H9 (cell line): ENCODE results near the gene TNFSF4. TPM values are rescaled to one million over a fixed set of nuclear protein-coding genes. Genes with fewer than 3 reads are reported as not detected.

ENCODE experiments used
- DNase-seq: peaks from one replicate; pipeline ENCODE4 v3.0.0-alpha.2; 2017
- H2AFZ ChIP-seq: one replicate; pipeline ENCODE4 v1.6.1; 2013; ENCODE audit warnings: mild to moderate bottlenecking, low read length, control low read depth, moderate library complexity
- H2AK5ac ChIP-seq: 2 replicates; pipeline ENCODE4 v1.6.1; 2013; ENCODE audit warnings: low read length, control low read depth, mixed read lengths; ENCODE audit not compliant: insufficient read length
- H2BK120ac ChIP-seq: one replicate; pipeline ENCODE4 v1.6.1; 2013; ENCODE audit warnings: low read depth, mild to moderate bottlenecking, low read length, control low read depth, inconsistent platforms; ENCODE audit not compliant: poor library complexity, severe bottlenecking
- H2BK12ac ChIP-seq: 2 replicates; pipeline ENCODE4 v1.6.1; 2013; ENCODE audit warnings: low read length, control low read depth, mixed read lengths, low read depth; ENCODE audit not compliant: insufficient read length
- H2BK15ac ChIP-seq: 2 replicates; pipeline ENCODE4 v1.6.1; 2013; ENCODE audit warnings: low read depth, low read length, control low read depth
- H2BK20ac ChIP-seq: one replicate; pipeline ENCODE4 v1.6.1; 2013; ENCODE audit warnings: low read depth, mild to moderate bottlenecking, low read length, control low read depth, inconsistent platforms; ENCODE audit not compliant: poor library complexity, severe bottlenecking
- H2BK5ac ChIP-seq: 2 replicates; pipeline ENCODE4 v1.6.1; 2013; ENCODE audit warnings: low read length, control low read depth, mixed read lengths; ENCODE audit not compliant: insufficient read length
- H3K14ac ChIP-seq: 2 replicates; pipeline ENCODE4 v1.6.1; 2013; ENCODE audit warnings: low read length, control low read depth; ENCODE audit not compliant: insufficient read depth
- H3K18ac ChIP-seq: 2 replicates; pipeline ENCODE4 v1.6.1; 2013; ENCODE audit warnings: low read depth, mild to moderate bottlenecking, mixed read lengths, low read length, control low read depth; ENCODE audit not compliant: insufficient read length
- H3K23ac ChIP-seq: 2 replicates; pipeline ENCODE4 v1.6.1; 2013; ENCODE audit warnings: low read length, control low read depth, mixed read lengths, low read depth; ENCODE audit not compliant: insufficient read length
- H3K23me2 ChIP-seq: 2 replicates; pipeline ENCODE4 v1.6.1; 2013; ENCODE audit warnings: low read depth, mild to moderate bottlenecking, mixed read lengths, low read length, control low read depth; ENCODE audit not compliant: insufficient read length, poor library complexity, severe bottlenecking
- H3K27ac ChIP-seq: 2 replicates; pipeline ENCODE4 v1.5.1; 2013; ENCODE audit warnings: low read length, control low read depth, mixed read lengths, low read depth; ENCODE audit not compliant: insufficient read length
- H3K27me3 ChIP-seq: 2 replicates; pipeline ENCODE4 v1.6.1; 2013; ENCODE audit warnings: low read length, control low read depth, inconsistent platforms; ENCODE audit not compliant: insufficient read depth
- H3K4ac ChIP-seq: 2 replicates; pipeline ENCODE4 v1.6.1; 2013; ENCODE audit warnings: low read depth, mild to moderate bottlenecking, control low read depth, inconsistent platforms, low read length, moderate library complexity
- H3K4me1 ChIP-seq: 2 replicates; pipeline ENCODE4 v1.6.1; 2013; ENCODE audit warnings: low read length, control low read depth, inconsistent platforms; ENCODE audit not compliant: insufficient read depth
- H3K4me2 ChIP-seq: 2 replicates; pipeline ENCODE4 v1.6.1; 2013; ENCODE audit warnings: low read length, control low read depth, mixed read lengths; ENCODE audit not compliant: insufficient read length, insufficient read depth
- H3K56ac ChIP-seq: 2 replicates; pipeline ENCODE4 v1.6.1; 2013; ENCODE audit warnings: low read depth, mild to moderate bottlenecking, mixed read lengths, low read length, control low read depth; ENCODE audit not compliant: insufficient read length
- H3K79me1 ChIP-seq: 2 replicates; pipeline ENCODE4 v1.6.1; 2013; ENCODE audit warnings: low read depth, mild to moderate bottlenecking, moderate library complexity, low read length, control low read depth, inconsistent platforms; ENCODE audit not compliant: insufficient read depth, poor library complexity, severe bottlenecking
- H3K79me2 ChIP-seq: 2 replicates; pipeline ENCODE4 v1.6.1; 2013; ENCODE audit warnings: low read length, control low read depth, inconsistent platforms; ENCODE audit not compliant: insufficient read depth
- H3K9ac ChIP-seq: 2 replicates; pipeline ENCODE4 v1.6.1; 2013; ENCODE audit warnings: low read length, control low read depth, mixed read lengths; ENCODE audit not compliant: insufficient read length; ENCODE audit errors: extremely low read depth
- H3K9me3 ChIP-seq: one replicate; pipeline ENCODE4 v1.6.1; 2013; ENCODE audit warnings: low read depth, low read length, inconsistent platforms; ENCODE audit not compliant: control insufficient read depth
- H3T11ph ChIP-seq: one replicate; pipeline ENCODE4 v1.6.1; 2013; ENCODE audit warnings: mild to moderate bottlenecking, low read length, control low read depth, inconsistent platforms
- H4K20me1 ChIP-seq: one replicate; pipeline ENCODE4 v1.6.1; 2013; ENCODE audit not compliant: control insufficient read depth, insufficient read length, insufficient read depth
- H4K5ac ChIP-seq: 2 replicates; pipeline ENCODE4 v1.6.1; 2013; ENCODE audit warnings: low read depth, mild to moderate bottlenecking, mixed read lengths, low read length, control low read depth; ENCODE audit not compliant: insufficient read length
- H4K8ac ChIP-seq: replicated peaks from 2 replicates; pipeline ENCODE4 v1.6.1; 2013; ENCODE audit warnings: low read length, control low read depth, mixed read lengths, low read depth; ENCODE audit not compliant: insufficient read length
- H4K91ac ChIP-seq: 2 replicates; pipeline ENCODE4 v1.6.1; 2013; ENCODE audit warnings: low read depth, mild to moderate bottlenecking, moderate library complexity, mixed read lengths, low read length, control low read depth; ENCODE audit not compliant: insufficient read length
- H3K27ac Mint-ChIP-seq, 3 experiments: 2 replicates in 2 of 3; 3 replicates in 1 of 3; pipeline ENCODE4 v1.8.0; 2020 to 2021; ENCODE audit warnings: mixed read lengths in 3 of 3, mild to moderate bottlenecking in 1 of 3, moderate library complexity in 1 of 3
- H3K27me3 Mint-ChIP-seq: 2 replicates; pipeline ENCODE4 v1.8.0; 2021; ENCODE audit warnings: low read depth, mild to moderate bottlenecking, moderate library complexity, mixed read lengths
- H3K36me3 Mint-ChIP-seq, 3 experiments: 2 replicates in 2 of 3; 3 replicates in 1 of 3; pipeline ENCODE4 v1.8.0; 2020 to 2021; ENCODE audit warnings: low read depth in 3 of 3, mixed read lengths in 3 of 3; ENCODE audit not compliant: insufficient read depth in 1 of 3
- H3K4me1 Mint-ChIP-seq, 2 experiments: 2 replicates each; pipeline ENCODE4 v1.8.0; 2020; ENCODE audit warnings: mixed read lengths in 2 of 2
- H3K4me3 Mint-ChIP-seq, 2 experiments: 2 replicates in 1 of 2; 3 replicates in 1 of 2; pipeline ENCODE4 v1.8.0; 2020 to 2021; ENCODE audit warnings: mild to moderate bottlenecking in 2 of 2, mixed read lengths in 2 of 2, moderate library complexity in 1 of 2
- H3K9me3 Mint-ChIP-seq, 2 experiments: 2 replicates in 1 of 2; 3 replicates in 1 of 2; pipeline ENCODE4 v1.8.0; 2020; ENCODE audit warnings: mild to moderate bottlenecking in 2 of 2, mixed read lengths in 2 of 2, moderate library complexity in 1 of 2
- CTCF ChIP-seq: fragments of 200-600 bp; sonication (generic); conservative IDR thresholded peaks from 3 replicates; pipeline ENCODE4 v1.8.0; 2021; ENCODE audit warnings: antibody characterized with exemption, mild to moderate bottlenecking
- WGBS: extraction: QIAGEN DNeasy Blood & Tissue Kit; methylation state at CpG from one replicate; pipeline ENCODE4 v1.1.7; 2013; ENCODE audit warnings: missing lambda C conversion rate, low lambda C conversion rate, mixed read lengths; ENCODE audit not compliant: insufficient read length; ENCODE audit errors: extremely low coverage; 5-methylcytosine and 5-hydroxymethylcytosine counted together
- total RNA-seq: library from RNA; stranded (reverse); gene quantifications from 2 replicates; pipeline ENCODE4 v1.2.1, GENCODE V29; 2021

The TNFSF4 gene
- total RNA-seq, 1 experiment from 2014 or later = 0.28 TPM

- Histone ChIP-seq H2AK5ac (no peak overlapping the region), H3K56ac (no peak overlapping the region), H3K79me1 (no peaks in the 10 kb centered on the region), H4K91ac (no peak overlapping the region), H3K23ac (no peak overlapping the region), H3K18ac (no peak overlapping the region), H3K23me2 (no peaks in the 10 kb centered on the region), H3K9ac (no peak overlapping the region), H3K4me1 (no peaks in the 10 kb centered on the region), H4K20me1 (no peaks in the 10 kb centered on the region), H3K4me2 (no peak overlapping the region), H3K79me2 (no peaks in the 10 kb centered on the region), H4K5ac (no peak overlapping the region), H4K8ac (no peak overlapping the region), H3K4ac (no peak overlapping the region), H3K14ac (no peak overlapping the region), H3K9me3 (no peaks in the 10 kb centered on the region), H2AFZ (no peak overlapping the region), H3K27me3 (no peaks in the 10 kb centered on the region), H3T11ph (no peak overlapping the region), H2BK20ac (no peak overlapping the region), H2BK120ac (no peak overlapping the region), H2BK15ac (no peak overlapping the region), H3K27ac (no peak overlapping the region), H2BK5ac (no peak overlapping the region), H2BK12ac (no peak overlapping the region)
- Mint-ChIP-seq H3K27ac (no peak overlapping the region), H3K27me3 (no peaks in the 10 kb centered on the region), H3K4me1 (no peaks in the 10 kb centered on the region), H3K4me3 (no peak overlapping the region; a peak in 1 of 5 replicates), H3K9me3 (peaks cover 3 to 7% of the 10 kb centered on the region in 2 experiments; a peak in 4 of 5 replicates), H3K36me3 (0 out of 7 replicates have a peak, but pooled peaks cover 0 to 3% (median 0%) of the 10 kb centered on the region in 3 experiments)
- no peak for TF ChIP-seq CTCF
- no peak for DNase-seq
- no CpG with 5 or more reads among the region's 2 CpGs for WGBS
Measured at GRCh38 chr1:173140733-173141132, 66.4 kb downstream of the TNFSF4 start.
